Right lung (tissue), 5 donors: ENCODE data around the gene HERC2. TPM values are rescaled to one million over a fixed set of nuclear protein-coding genes. Genes with fewer than 3 reads are reported as not detected.

Experiments
- DNase-seq, 2 donors: peaks; one replicate each; pipeline ENCODE4 v3.0.0-alpha.2; 2013
- polyA plus RNA-seq, 5 donors: library from polyadenylated mRNA; unstranded; fragments of 120-200 nt; gene quantifications; one replicate each; pipeline versions ENCODE4 v1.2.1 to v1.2.3, GENCODE V29; 2013; ENCODE audit warnings: inconsistent platforms in 1 of 5, low replicate concordance in 1 of 5; ENCODE audit not compliant: insufficient read length in 5 of 5, insufficient read depth in 1 of 5

The HERC2 gene
- polyA plus RNA-seq, 5 donors: 44.8 to 60.7 (median 54.1) TPM

DNA sequence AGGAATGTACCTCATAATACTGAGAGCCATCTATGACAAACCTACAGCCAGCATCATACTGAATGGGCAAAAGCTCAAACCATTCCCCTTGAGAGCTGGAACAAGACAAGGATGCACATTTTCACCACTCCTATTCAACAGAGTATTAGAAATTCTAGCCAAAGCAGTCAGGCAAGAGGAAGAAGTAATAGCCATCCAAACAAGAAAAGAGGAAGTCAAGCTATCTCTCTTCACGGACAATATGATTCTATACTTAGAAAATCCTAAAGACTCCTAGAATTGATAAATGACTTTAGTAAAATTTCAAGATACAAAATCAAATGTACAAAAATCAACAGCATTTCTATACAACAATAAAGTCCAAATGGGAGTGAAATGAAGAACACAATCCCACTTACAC is 253.0 kb downstream of the HERC2 start:
- DNase-seq: no peak

DNA sequence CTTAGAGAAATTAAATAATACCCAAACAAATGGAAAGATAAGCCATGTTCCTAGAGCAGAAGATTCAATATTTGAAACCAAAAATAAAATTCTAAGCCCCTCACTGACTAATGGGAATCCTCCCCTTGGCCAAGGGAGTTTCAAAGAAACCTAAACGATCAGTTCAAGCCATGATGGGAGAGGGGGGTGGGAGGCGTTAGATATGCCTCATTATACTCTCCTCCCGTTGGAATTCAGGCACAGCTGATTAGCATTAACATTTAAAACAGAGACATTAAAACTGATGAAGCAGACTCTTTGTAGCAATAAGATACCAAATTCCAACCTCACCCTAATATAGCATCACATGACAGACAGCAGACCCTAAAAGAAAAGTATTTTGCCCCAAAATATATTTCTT is 255.7 kb downstream of the HERC2 start:
- DNase-seq: no peak

Other genes with a start within 250 kb of the HERC2 start
- 10 to 100 TPM; 11.5 to 19.4 (median 15.1) TPM for gene OCA2, start 222.9 kb downstream of the HERC2 start, polyA plus RNA-seq
- not detected for gene GOLGA6L24, start 35.9 kb upstream of the HERC2 start, polyA plus RNA-seq
- under 1 TPM in 1 of 5 donors, not detected in 4; 0.53 TPM for gene GOLGA8F, start 56.5 kb upstream of the HERC2 start, polyA plus RNA-seq
- gene GOLGA8G, start 210.8 kb upstream of the HERC2 start, polyA plus RNA-seq: under 1 TPM; 0.04 to 0.78 (median 0.12) TPM
- not detected for gene GOLGA6L25, start 231.4 kb upstream of the HERC2 start, polyA plus RNA-seq